Measurements from ENCODE around the gene RAB44. TPM values are rescaled to one million over a fixed set of nuclear protein-coding genes. Genes with fewer than 3 reads are reported as not detected.

Gene RAB44
- polyA plus RNA-seq, 1 of the 3 experiments (the other 2 are of a cell fraction) = 0.12 TPM

DNA sequence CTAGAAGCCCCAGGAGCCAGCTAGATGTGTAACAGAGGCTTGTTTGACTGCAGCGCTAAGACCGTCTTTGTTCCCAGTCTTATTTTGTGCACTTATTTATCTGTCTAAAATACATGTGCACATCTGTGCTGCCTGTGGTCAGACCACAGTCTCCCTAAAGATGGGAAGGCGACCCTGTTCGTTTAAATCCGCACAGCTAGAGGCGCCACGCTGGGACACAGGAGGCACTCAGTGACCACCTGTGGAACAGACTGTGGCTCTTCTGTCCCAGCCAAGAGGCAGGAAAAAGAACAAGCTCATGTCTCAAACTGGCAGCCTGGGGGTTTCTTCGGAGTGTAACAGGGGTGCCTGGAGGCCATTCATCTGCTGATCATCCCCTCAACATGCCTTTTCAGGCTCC is 74.8 kb downstream of the RAB44 start:
- no peaks in the 10 kb centered on the region for H3K9me3 ChIP-seq
- no peaks in the 10 kb centered on the region for H3F3A ChIP-seq (replicated peaks; ENCODE audit: insufficient read depth)
- H3K4me2 ChIP-seq = no peak overlapping the region
- no peak for TF ChIP-seq NRF1 (IDR thresholded peaks at IDR 0.05; ENCODE audit: low read depth, low read length)
- TF ChIP-seq MEF2A (IDR thresholded peaks at IDR 0.05; ENCODE audit: borderline replicate concordance, low read depth) = no peak
- TF ChIP-seq, protein P1, sequence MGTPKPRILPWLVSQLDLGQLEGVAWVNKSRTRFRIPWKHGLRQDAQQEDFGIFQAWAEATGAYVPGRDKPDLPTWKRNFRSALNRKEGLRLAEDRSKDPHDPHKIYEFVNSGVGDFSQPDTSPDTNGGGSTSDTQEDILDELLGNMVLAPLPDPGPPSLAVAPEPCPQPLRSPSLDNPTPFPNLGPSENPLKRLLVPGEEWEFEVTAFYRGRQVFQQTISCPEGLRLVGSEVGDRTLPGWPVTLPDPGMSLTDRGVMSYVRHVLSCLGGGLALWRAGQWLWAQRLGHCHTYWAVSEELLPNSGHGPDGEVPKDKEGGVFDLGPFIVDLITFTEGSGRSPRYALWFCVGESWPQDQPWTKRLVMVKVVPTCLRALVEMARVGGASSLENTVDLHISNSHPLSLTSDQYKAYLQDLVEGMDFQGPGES (IDR thresholded peaks at IDR 0.05; ENCODE audit: low read depth, low read length) = no peak
- TF ChIP-seq TEAD4 (IDR thresholded peaks at IDR 0.05; ENCODE audit: borderline replicate concordance, insufficient read depth) = no peak
- TF ChIP-seq SMC3 (IDR thresholded peaks at IDR 0.05; ENCODE audit: low read depth, low read length) = no peak
- H3K9me2 ChIP-seq = no peaks in the 10 kb centered on the region
- no peak overlapping the region for H2AFZ ChIP-seq (ENCODE audit: low read depth)
- H3K9ac ChIP-seq = no peak overlapping the region
- peaks cover 11 to 13% of the 10 kb centered on the region in 2 experiments; a peak in 3 of 4 replicates for H3K4me1 ChIP-seq (ENCODE audit: control insufficient read depth in 1 of 2, insufficient read depth in 2 of 2, low read depth in 1 of 2, low read length in 1 of 2)
- no peaks in the 10 kb centered on the region for H3K36me3 ChIP-seq (replicated peaks in 1 of 2; ENCODE audit: control insufficient read depth in 1 of 2, insufficient read depth in 2 of 2, low read length in 1 of 2)
- no peak overlapping the region for H3K4me3 ChIP-seq (ENCODE audit: low read depth in 2 of 2, low read length in 1 of 2)
- no peaks in the 10 kb centered on the region for H4K20me1 ChIP-seq (ENCODE audit: insufficient read depth)
- H3K27ac ChIP-seq (ENCODE audit: low read depth in 2 of 2, low read length in 1 of 2) = no peak overlapping the region
- 0 out of 2 replicates have a peak, but pooled peaks cover 7% of the 10 kb centered on the region for H3K27me3 ChIP-seq (ENCODE audit: insufficient read depth)
- CTCF ChIA-PET = interaction anchor here (0.7 to 9.0 kb wide), 5 partner anchors 11 to 246 kb away, joined by 3 to 69 read pairs (median 5); no protein-coding TSS in a partner anchor
- POLR2A ChIA-PET = no interaction called here
- 94% methylated on average over 8 of the region's 8 CpGs for WGBS (ENCODE audit: low lambda C conversion rate)
- no peak for DNase-seq
- H3K79me2 ChIP-seq (ENCODE audit: insufficient read depth) = no peaks in the 10 kb centered on the region

DNA sequence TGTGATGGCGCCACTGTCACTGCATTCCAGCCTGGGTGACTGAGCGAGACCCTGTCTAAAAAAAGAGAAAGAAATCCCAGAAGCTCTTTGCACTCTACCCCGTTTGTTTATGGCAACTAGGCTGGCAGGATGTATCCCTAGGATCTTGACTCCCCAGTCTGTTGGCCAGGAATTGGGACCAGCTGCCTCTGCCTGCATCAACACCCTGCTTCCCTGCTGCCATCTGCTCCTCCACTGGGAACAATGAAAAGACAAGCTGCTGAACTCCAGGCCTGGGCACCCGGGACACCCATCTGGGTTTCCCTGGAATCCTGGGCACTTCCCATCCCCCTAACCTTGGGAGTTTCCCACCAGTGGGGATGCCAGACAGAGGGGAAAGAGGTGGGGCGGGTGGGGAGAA is 76.7 kb downstream of the RAB44 start:
- no peaks in the 10 kb centered on the region for H3K9me3 ChIP-seq
- no peak overlapping the region for H3K9ac ChIP-seq
- no peaks in the 10 kb centered on the region for H3K36me3 ChIP-seq (replicated peaks in 1 of 2; ENCODE audit: control insufficient read depth in 1 of 2, insufficient read depth in 2 of 2, low read length in 1 of 2)
- no peaks in the 10 kb centered on the region for H4K20me1 ChIP-seq (ENCODE audit: insufficient read depth)
- no peak overlapping the region for H2AFZ ChIP-seq (ENCODE audit: low read depth)
- no peak for TF ChIP-seq JUND (IDR thresholded peaks at IDR 0.05)
- no peak for TF ChIP-seq RXRA (IDR thresholded peaks at IDR 0.05; ENCODE audit: borderline replicate concordance, low read depth)
- TF ChIP-seq, protein P2, sequence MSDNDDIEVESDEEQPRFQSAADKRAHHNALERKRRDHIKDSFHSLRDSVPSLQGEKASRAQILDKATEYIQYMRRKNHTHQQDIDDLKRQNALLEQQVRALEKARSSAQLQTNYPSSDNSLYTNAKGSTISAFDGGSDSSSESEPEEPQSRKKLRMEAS (IDR thresholded peaks at IDR 0.05; ENCODE audit: low read depth) = no peak
- no peak for TF ChIP-seq TCF12 (IDR thresholded peaks at IDR 0.05)
- TF ChIP-seq, protein P3, sequence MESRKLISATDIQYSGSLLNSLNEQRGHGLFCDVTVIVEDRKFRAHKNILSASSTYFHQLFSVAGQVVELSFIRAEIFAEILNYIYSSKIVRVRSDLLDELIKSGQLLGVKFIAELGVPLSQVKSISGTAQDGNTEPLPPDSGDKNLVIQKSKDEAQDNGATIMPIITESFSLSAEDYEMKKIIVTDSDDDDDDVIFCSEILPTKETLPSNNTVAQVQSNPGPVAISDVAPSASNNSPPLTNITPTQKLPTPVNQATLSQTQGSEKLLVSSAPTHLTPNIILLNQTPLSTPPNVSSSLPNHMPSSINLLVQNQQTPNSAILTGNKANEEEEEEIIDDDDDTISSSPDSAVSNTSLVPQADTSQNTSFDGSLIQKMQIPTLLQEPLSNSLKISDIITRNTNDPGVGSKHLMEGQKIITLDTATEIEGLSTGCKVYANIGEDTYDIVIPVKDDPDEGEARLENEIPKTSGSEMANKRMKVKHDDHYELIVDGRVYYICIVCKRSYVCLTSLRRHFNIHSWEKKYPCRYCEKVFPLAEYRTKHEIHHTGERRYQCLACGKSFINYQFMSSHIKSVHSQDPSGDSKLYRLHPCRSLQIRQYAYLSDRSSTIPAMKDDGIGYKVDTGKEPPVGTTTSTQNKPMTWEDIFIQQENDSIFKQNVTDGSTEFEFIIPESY (IDR thresholded peaks at IDR 0.05; ENCODE audit: borderline replicate concordance, low read depth) = no peak
- no peak for TF ChIP-seq MXI1 (IDR thresholded peaks at IDR 0.05; ENCODE audit: low read depth, low read length)
- TF ChIP-seq NFIC (IDR thresholded peaks at IDR 0.05; ENCODE audit: borderline replicate concordance) = no peak
- TF ChIP-seq RCOR1 (IDR thresholded peaks at IDR 0.05; ENCODE audit: low read length) = no peak
- TF ChIP-seq, protein P4, sequence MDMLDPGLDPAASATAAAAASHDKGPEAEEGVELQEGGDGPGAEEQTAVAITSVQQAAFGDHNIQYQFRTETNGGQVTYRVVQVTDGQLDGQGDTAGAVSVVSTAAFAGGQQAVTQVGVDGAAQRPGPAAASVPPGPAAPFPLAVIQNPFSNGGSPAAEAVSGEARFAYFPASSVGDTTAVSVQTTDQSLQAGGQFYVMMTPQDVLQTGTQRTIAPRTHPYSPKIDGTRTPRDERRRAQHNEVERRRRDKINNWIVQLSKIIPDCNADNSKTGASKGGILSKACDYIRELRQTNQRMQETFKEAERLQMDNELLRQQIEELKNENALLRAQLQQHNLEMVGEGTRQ (IDR thresholded peaks at IDR 0.05; ENCODE audit: borderline replicate concordance, low read depth, low read length) = no peak
- no peak for TF ChIP-seq RFX5 (IDR thresholded peaks at IDR 0.05; ENCODE audit: low read length)
- no peak for TF ChIP-seq EP300 (IDR thresholded peaks at IDR 0.05; ENCODE audit: borderline replicate concordance in 1 of 2, low read depth in 1 of 2, low read length in 1 of 2)
- TF ChIP-seq YY1 (IDR thresholded peaks at IDR 0.05; ENCODE audit: low read depth) = no peak
- DNase-seq = no peak
- H3K4me2 ChIP-seq = no peak overlapping the region
- H3K4me1 ChIP-seq (ENCODE audit: control insufficient read depth in 1 of 2, insufficient read depth in 2 of 2, low read depth in 1 of 2, low read length in 1 of 2) = peaks cover 9% of the 10 kb centered on the region in 2 experiments; a peak in 3 of 4 replicates
- H3F3A ChIP-seq (replicated peaks; ENCODE audit: insufficient read depth) = no peaks in the 10 kb centered on the region
- 0 out of 2 replicates have a peak, but pooled peaks cover 7% of the 10 kb centered on the region for H3K27me3 ChIP-seq (ENCODE audit: insufficient read depth)
- 84% methylated on average over 5 of the region's 5 CpGs for WGBS (ENCODE audit: low lambda C conversion rate)
- ChIA-PET POLR2A (no interaction called here), CTCF (interaction anchor here (0.7 to 9.0 kb wide), 5 partner anchors 8 to 244 kb away, joined by 3 to 69 read pairs (median 21); no protein-coding TSS in a partner anchor)
- H3K9me2 ChIP-seq = no peaks in the 10 kb centered on the region
- H3K27ac ChIP-seq (ENCODE audit: low read depth in 2 of 2, low read length in 1 of 2) = no peak overlapping the region
- no peak overlapping the region for H3K4me3 ChIP-seq (ENCODE audit: low read depth in 2 of 2, low read length in 1 of 2)
- no peaks in the 10 kb centered on the region for H3K79me2 ChIP-seq (ENCODE audit: insufficient read depth)

Measured in SK-N-SH (cell line).